Measurements from ENCODE around the gene IFIT1B.

The IFIT1B gene

DNA sequence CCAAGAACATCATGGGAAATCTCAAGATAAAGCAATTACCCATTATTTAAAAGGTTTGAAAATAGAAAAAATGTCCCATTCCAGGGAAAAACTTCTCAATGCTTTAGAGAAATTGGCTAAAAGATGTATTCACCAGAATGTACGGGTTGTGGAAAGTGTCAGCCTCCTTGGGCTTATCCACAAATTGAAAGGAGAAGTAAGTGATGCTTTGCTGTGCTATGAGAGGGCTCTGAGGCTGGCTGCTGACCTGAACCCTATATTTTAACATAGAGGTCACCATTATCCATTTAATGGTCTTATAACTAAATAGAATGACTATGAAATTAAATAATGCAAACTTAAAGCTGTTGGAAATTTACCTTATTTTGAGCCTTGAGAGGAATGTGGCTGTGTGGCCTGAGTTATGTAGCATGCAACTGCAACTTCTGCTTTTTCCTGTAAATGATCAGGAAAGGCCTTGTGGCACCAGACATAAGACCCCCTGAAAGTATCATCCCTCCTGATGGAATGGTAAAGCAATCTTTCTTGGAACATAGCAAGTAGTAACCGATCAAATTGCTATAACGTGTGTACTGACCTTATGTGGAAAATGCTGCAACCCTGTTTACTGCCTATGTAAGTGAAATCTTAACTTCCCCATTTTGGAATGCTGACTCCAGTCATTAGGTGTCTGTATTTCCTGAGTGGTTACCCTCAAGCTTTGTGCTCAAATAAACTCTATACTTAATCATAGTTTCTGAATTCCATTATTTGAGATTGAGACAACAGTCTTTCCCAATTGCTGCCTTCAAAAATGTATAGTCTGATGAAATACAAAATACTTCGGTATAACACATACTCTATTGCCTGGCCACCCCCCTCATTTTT lies 6.9 kb downstream of the IFIT1B start:
- no peaks in the 10 kb centered on the region for H3K79me2 ChIP-seq (ENCODE audit: control insufficient read depth, insufficient read depth, low read length, poor library complexity)
- H3K27me3 ChIP-seq (ENCODE audit: insufficient read depth, low read length), result no peaks in the 10 kb centered on the region

DNA sequence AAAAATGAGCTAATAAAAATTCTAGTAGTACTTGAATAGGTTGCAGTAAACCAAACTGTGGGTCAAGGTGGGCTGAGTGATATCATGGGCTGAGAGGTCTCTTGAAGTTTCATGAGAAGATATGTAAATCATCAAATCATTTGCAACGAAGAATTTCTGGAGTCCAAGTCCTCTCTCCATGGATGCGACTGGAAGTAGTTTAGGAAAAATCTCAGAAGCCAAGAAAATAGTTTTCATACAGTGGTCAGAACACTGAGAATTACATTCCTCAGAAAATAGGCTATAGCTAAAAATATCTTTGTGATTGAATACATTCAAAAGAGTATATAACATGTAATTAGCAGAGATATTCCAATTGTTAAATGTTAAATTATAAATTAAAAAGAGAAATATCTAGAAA lies 10.9 kb downstream of the IFIT1B start:
- Histone ChIP-seq H2AK5ac (ENCODE audit: low read length) (no peak overlapping the region), H2BK120ac (ENCODE audit: insufficient read depth, low read length, poor library complexity) (no peak overlapping the region), H3K18ac (ENCODE audit: low read length) (no peak overlapping the region), H3K9ac (ENCODE audit: low read length) (no peak overlapping the region), H3K9me3 (ENCODE audit: insufficient read depth, low read depth, low read length) (no peaks in the 10 kb centered on the region), H3K27me3 (ENCODE audit: insufficient read depth, low read length) (no peaks in the 10 kb centered on the region), H3K4ac (ENCODE audit: low read depth, low read length) (no peak overlapping the region), H3K23ac (ENCODE audit: low read length) (no peak overlapping the region), H2BK5ac (ENCODE audit: low read depth, low read length, poor library complexity) (no peak overlapping the region), H2BK12ac (ENCODE audit: low read length) (no peak overlapping the region), H3K4me2 (ENCODE audit: low read length) (no peak overlapping the region), H4K8ac (ENCODE audit: low read depth, low read length) (no peak overlapping the region), H3K79me2 (ENCODE audit: control insufficient read depth, insufficient read depth, low read length, poor library complexity) (no peaks in the 10 kb centered on the region), H4K12ac (ENCODE audit: low read depth, low read length) (no peak overlapping the region), H2AFZ (ENCODE audit: insufficient read depth, low read length, poor library complexity) (no peak overlapping the region), H3K27ac (ENCODE audit: low read depth, low read length) (no peak overlapping the region), H3K4me1 (ENCODE audit: control insufficient read depth in 1 of 2, insufficient read depth in 2 of 2, low read length in 2 of 2) (peaks cover 3 to 4% of the 10 kb centered on the region in 2 experiments), H3K4me3 (ENCODE audit: low read depth, low read length) (no peak overlapping the region), H3K79me1 (ENCODE audit: low read length) (no peaks in the 10 kb centered on the region), H3K14ac (ENCODE audit: low read length) (no peak overlapping the region), H3K36me3 (ENCODE audit: control insufficient read depth in 1 of 2, insufficient read depth in 2 of 2, low read length in 2 of 2) (no peaks in the 10 kb centered on the region), H4K91ac (ENCODE audit: low read depth, low read length) (no peak overlapping the region)
- no CpG with 5 or more reads among the region's 2 CpGs for WGBS (ENCODE audit: extremely low coverage, insufficient coverage, insufficient read length)
- DNase-seq, result no peak

More for the DNA sequence above, 6.9 kb downstream of the IFIT1B start:
- H4K8ac ChIP-seq (ENCODE audit: low read depth, low read length), result no peak overlapping the region
- no peaks in the 10 kb centered on the region for H3K79me1 ChIP-seq (ENCODE audit: low read length)
- no peak overlapping the region for H4K91ac ChIP-seq (ENCODE audit: low read depth, low read length)
- H3K23ac ChIP-seq (ENCODE audit: low read length), result no peak overlapping the region
- H3K36me3 ChIP-seq (ENCODE audit: control insufficient read depth in 1 of 2, insufficient read depth in 2 of 2, low read length in 2 of 2), result no peaks in the 10 kb centered on the region
- no peak overlapping the region for H3K4me3 ChIP-seq (ENCODE audit: low read depth, low read length)
- no peaks in the 10 kb centered on the region for H3K4me1 ChIP-seq (ENCODE audit: control insufficient read depth in 1 of 2, insufficient read depth in 2 of 2, low read length in 2 of 2)
- H3K9me3 ChIP-seq (ENCODE audit: insufficient read depth, low read depth, low read length), result no peaks in the 10 kb centered on the region
- no peak overlapping the region for H3K9ac ChIP-seq (ENCODE audit: low read length)
- no peak overlapping the region for H2BK12ac ChIP-seq (ENCODE audit: low read length)
- H2BK120ac ChIP-seq (ENCODE audit: insufficient read depth, low read length, poor library complexity), result no peak overlapping the region
- H2AK5ac ChIP-seq (ENCODE audit: low read length), result no peak overlapping the region
- no peak overlapping the region for H3K14ac ChIP-seq (ENCODE audit: low read length)
- no peak overlapping the region for H3K4me2 ChIP-seq (ENCODE audit: low read length)
- H2AFZ ChIP-seq (ENCODE audit: insufficient read depth, low read length, poor library complexity), result no peak overlapping the region
- H3K18ac ChIP-seq (ENCODE audit: low read length), result no peak overlapping the region
- H2BK5ac ChIP-seq (ENCODE audit: low read depth, low read length, poor library complexity), result no peak overlapping the region
- no peak overlapping the region for H4K12ac ChIP-seq (ENCODE audit: low read depth, low read length)
- H3K27ac ChIP-seq (ENCODE audit: low read depth, low read length), result no peak overlapping the region
- DNase-seq, result peak in 1 of 2 donors; percentile 11
- no CpG with 5 or more reads among the region's 4 CpGs for WGBS (ENCODE audit: extremely low coverage, insufficient coverage, insufficient read length)
- H3K4ac ChIP-seq (ENCODE audit: low read depth, low read length), result no peak overlapping the region

DNA sequence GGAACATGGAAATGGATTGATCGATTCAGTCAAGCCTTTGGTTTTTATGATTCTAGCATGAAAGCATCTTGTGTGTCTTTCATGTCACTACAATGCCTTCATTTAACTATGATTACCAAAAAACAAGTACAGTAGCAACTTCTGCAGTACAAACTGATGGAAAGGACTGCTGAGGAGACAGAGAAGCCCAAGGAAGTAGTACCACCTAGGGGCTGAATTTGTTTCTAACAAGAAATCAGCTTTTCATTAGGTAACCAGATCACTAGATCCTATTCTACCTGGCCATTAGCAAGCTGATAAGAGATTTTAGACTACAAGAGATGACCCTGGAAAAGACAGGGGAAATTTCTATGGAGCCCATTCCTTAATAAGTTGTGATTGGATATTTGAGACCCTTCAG lies 11.4 kb downstream of the IFIT1B start:
- Histone ChIP-seq H3K4me2 (ENCODE audit: low read length) (no peak overlapping the region), H3K9ac (ENCODE audit: low read length) (no peak overlapping the region), H4K8ac (ENCODE audit: low read depth, low read length) (no peak overlapping the region), H2BK5ac (ENCODE audit: low read depth, low read length, poor library complexity) (no peak overlapping the region), H3K23ac (ENCODE audit: low read length) (no peak overlapping the region), H2BK12ac (ENCODE audit: low read length) (no peak overlapping the region), H3K4me3 (ENCODE audit: low read depth, low read length) (no peak overlapping the region), H3K9me3 (ENCODE audit: insufficient read depth, low read depth, low read length) (no peaks in the 10 kb centered on the region), H2BK120ac (ENCODE audit: insufficient read depth, low read length, poor library complexity) (no peak overlapping the region), H3K79me1 (ENCODE audit: low read length) (no peaks in the 10 kb centered on the region), H3K14ac (ENCODE audit: low read length) (no peak overlapping the region), H3K27ac (ENCODE audit: low read depth, low read length) (no peak overlapping the region), H3K79me2 (ENCODE audit: control insufficient read depth, insufficient read depth, low read length, poor library complexity) (no peaks in the 10 kb centered on the region), H3K4me1 (ENCODE audit: control insufficient read depth in 1 of 2, insufficient read depth in 2 of 2, low read length in 2 of 2) (peaks cover 3 to 4% of the 10 kb centered on the region in 2 experiments), H2AK5ac (ENCODE audit: low read length) (no peak overlapping the region), H4K91ac (ENCODE audit: low read depth, low read length) (no peak overlapping the region), H4K12ac (ENCODE audit: low read depth, low read length) (no peak overlapping the region), H2AFZ (ENCODE audit: insufficient read depth, low read length, poor library complexity) (no peak overlapping the region), H3K4ac (ENCODE audit: low read depth, low read length) (no peak overlapping the region), H3K18ac (ENCODE audit: low read length) (no peak overlapping the region), H3K36me3 (ENCODE audit: control insufficient read depth in 1 of 2, insufficient read depth in 2 of 2, low read length in 2 of 2) (no peaks in the 10 kb centered on the region), H3K27me3 (ENCODE audit: insufficient read depth, low read length) (no peaks in the 10 kb centered on the region)
- no CpG with 5 or more reads among the region's 1 CpG for WGBS (ENCODE audit: extremely low coverage, insufficient coverage, insufficient read length)
- DNase-seq, result peak in 1 of 2 donors; percentile 7

DNA sequence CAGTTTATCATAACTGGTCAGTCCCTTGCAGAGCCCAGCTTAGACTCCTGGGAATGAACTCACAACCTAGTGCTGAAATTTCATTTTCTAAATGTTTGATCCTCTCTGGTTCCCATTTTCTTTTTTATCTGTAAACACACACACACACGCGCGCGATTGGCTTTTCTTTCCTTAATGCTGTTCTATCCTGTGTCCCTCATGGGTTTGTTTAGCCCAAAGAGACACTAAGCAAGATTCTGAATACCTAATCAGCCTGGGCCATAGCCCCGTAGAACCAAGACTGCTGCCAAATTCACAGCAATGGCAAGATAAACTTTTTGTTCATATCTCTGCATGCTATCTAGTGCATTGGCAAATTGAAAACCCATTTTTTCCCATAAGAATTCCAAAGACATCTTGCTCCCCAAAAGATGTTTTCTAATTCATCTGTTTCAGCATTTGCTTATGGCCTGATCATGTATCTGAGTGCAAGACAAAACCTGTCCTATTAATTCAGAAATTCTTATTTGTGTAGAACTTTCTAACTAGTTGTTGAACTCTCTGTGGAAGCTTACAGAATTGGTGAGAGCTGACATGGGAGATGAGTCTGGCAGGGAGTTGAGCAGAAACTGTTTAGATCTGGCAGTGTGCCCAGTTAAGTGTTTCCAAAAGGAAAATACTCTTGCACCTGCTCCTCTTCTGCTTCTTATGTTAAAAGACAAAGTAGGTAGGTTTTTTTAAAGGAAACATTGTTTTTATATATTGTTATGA lies 12.8 kb downstream of the IFIT1B start:
- no peaks in the 10 kb centered on the region for H3K9me3 ChIP-seq (ENCODE audit: insufficient read depth, low read depth, low read length)
- H2BK5ac ChIP-seq (ENCODE audit: low read depth, low read length, poor library complexity), result no peak overlapping the region
- no peak overlapping the region for H2AK5ac ChIP-seq (ENCODE audit: low read length)
- H3K4me2 ChIP-seq (ENCODE audit: low read length), result no peak overlapping the region
- DNase-seq, result no peak
- no peak overlapping the region for H3K23ac ChIP-seq (ENCODE audit: low read length)
- peaks cover 3 to 4% of the 10 kb centered on the region in 2 experiments for H3K4me1 ChIP-seq (ENCODE audit: control insufficient read depth in 1 of 2, insufficient read depth in 2 of 2, low read length in 2 of 2)
- H3K9ac ChIP-seq (ENCODE audit: low read length), result no peak overlapping the region
- no peak overlapping the region for H2BK12ac ChIP-seq (ENCODE audit: low read length)
- no peaks in the 10 kb centered on the region for H3K79me2 ChIP-seq (ENCODE audit: control insufficient read depth, insufficient read depth, low read length, poor library complexity)
- H2AFZ ChIP-seq (ENCODE audit: insufficient read depth, low read length, poor library complexity), result no peak overlapping the region
- H3K4me3 ChIP-seq (ENCODE audit: low read depth, low read length), result no peak overlapping the region
- H4K91ac ChIP-seq (ENCODE audit: low read depth, low read length), result no peak overlapping the region
- H4K8ac ChIP-seq (ENCODE audit: low read depth, low read length), result no peak overlapping the region
- H2BK120ac ChIP-seq (ENCODE audit: insufficient read depth, low read length, poor library complexity), result no peak overlapping the region
- no peak overlapping the region for H3K4ac ChIP-seq (ENCODE audit: low read depth, low read length)
- no peak overlapping the region for H3K27ac ChIP-seq (ENCODE audit: low read depth, low read length)
- no peaks in the 10 kb centered on the region for H3K79me1 ChIP-seq (ENCODE audit: low read length)
- no peak overlapping the region for H4K12ac ChIP-seq (ENCODE audit: low read depth, low read length)
- WGBS (ENCODE audit: extremely low coverage, insufficient coverage, insufficient read length), result no CpG with 5 or more reads among the region's 5 CpGs
- H3K36me3 ChIP-seq (ENCODE audit: control insufficient read depth in 1 of 2, insufficient read depth in 2 of 2, low read length in 2 of 2), result no peaks in the 10 kb centered on the region
- H3K14ac ChIP-seq (ENCODE audit: low read length), result no peak overlapping the region
- H3K27me3 ChIP-seq (ENCODE audit: insufficient read depth, low read length), result no peaks in the 10 kb centered on the region
- no peak overlapping the region for H3K18ac ChIP-seq (ENCODE audit: low read length)

Measured in trophoblast cell (in vitro differentiated cells and primary cell).